GM12892 (cell line): Measurements from ENCODE around the gene ULBP2.

Experiments
- POLR2A ChIP-seq: IDR thresholded peaks from 2 replicates; pipeline ENCODE4 v1.6.1; 2011; ENCODE audit warnings: low read depth, low read length, control low read depth
- POLR2AphosphoS5 ChIP-seq: IDR thresholded peaks from 2 replicates; pipeline ENCODE4 v1.6.1; 2011; ENCODE audit warnings: low read depth, low read length, control low read depth

GRCh38 chr6:149978610-149979009 lies 36.8 kb downstream of the ULBP2 start:
- TF ChIP-seq POLR2A = no peak
- TF ChIP-seq POLR2AphosphoS5 = no peak
